Gastrocnemius medialis (tissue), 4 donors: Measurements from ENCODE around the gene KLK11.

Experiments used
- POLR2A ChIP-seq, 2 donors: fragments of 450-650 bp; IDR thresholded peaks; one replicate each; pipeline ENCODE4 v1.6.1; 2017; ENCODE audit warnings: antibody characterized with exemption in 2 of 2, mild to moderate bottlenecking in 2 of 2, moderate library complexity in 2 of 2
- TF ChIP-seq, protein P1 (sequence below), 5 experiments: fragments of 450-650 bp in 3 of 5; fragments of 200-600 bp in 2 of 5; sonication (generic) in 2 of 5; IDR thresholded peaks in 4 of 5; conservative IDR thresholded peaks in 1 of 5; 1 replicate in 4 of 5; 2 replicates in 1 of 5; pipeline ENCODE4 v1.5.1; 2016 to 2019; ENCODE audit warnings: antibody characterized with exemption in 5 of 5, mild to moderate bottlenecking in 3 of 5, moderate library complexity in 3 of 5

DNA sequence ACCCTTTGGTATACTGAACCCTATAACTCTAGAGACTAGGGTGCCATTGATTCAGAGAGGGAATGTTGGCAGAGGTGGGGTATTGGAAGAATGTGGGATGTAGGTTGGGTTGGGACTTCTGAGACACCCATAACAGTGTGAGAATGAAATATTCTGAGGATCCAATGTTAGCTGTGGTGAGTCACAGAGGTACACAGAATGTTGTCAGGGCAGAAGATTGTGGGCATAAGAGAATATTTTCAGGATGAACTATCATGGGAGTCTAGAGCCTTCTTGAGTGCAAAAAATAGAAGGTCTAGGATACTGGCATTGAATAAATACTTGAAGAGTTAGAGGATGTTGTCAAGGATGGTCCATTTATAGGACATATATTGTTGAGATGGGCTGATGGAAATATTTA lies 29.4 kb upstream of the KLK11 start:
- no peak for TF ChIP-seq POLR2A (IDR thresholded peaks at IDR 0.05)
- TF ChIP-seq, protein P1, sequence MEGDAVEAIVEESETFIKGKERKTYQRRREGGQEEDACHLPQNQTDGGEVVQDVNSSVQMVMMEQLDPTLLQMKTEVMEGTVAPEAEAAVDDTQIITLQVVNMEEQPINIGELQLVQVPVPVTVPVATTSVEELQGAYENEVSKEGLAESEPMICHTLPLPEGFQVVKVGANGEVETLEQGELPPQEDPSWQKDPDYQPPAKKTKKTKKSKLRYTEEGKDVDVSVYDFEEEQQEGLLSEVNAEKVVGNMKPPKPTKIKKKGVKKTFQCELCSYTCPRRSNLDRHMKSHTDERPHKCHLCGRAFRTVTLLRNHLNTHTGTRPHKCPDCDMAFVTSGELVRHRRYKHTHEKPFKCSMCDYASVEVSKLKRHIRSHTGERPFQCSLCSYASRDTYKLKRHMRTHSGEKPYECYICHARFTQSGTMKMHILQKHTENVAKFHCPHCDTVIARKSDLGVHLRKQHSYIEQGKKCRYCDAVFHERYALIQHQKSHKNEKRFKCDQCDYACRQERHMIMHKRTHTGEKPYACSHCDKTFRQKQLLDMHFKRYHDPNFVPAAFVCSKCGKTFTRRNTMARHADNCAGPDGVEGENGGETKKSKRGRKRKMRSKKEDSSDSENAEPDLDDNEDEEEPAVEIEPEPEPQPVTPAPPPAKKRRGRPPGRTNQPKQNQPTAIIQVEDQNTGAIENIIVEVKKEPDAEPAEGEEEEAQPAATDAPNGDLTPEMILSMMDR (IDR thresholded peaks at IDR 0.05 in 4 of 5, conservative IDR thresholded peaks at IDR 0.05 in 1 of 5): no peak
